K562 (cell line): ENCODE results near the gene SHC1. TPM values are rescaled to one million over a fixed set of nuclear protein-coding genes. Genes with fewer than 3 reads are reported as not detected.

Source experiments
- CBX1 ChIP-seq: sonication (generic); IDR thresholded peaks from 2 replicates; pipeline ENCODE4 v1.6.1; 2016; ENCODE audit warnings: antibody characterized with exemption, low read depth, mild to moderate bottlenecking
- CBX8 ChIP-seq: fragments of 200-600 bp; sonication (generic); IDR thresholded peaks from 2 replicates; pipeline ENCODE4 v1.6.1; 2012; ENCODE audit warnings: borderline replicate concordance, mixed run types, low read depth, mild to moderate bottlenecking, moderate library complexity, mixed read lengths, low read length, control low read depth, inconsistent platforms; ENCODE audit not compliant: poor library complexity, severe bottlenecking; ENCODE audit errors: extremely low read depth
- FIP1L1 ChIP-seq: fragments of 200-400 bp; formaldehyde crosslinking; IDR thresholded peaks from 2 replicates; pipeline ENCODE4 v1.6.1; 2018; ENCODE audit warnings: mild to moderate bottlenecking, low read depth, low read length; ENCODE audit not compliant: poor library complexity, severe bottlenecking
- FOXJ3 ChIP-seq: sonication (generic); formaldehyde crosslinking; IDR thresholded peaks from 2 replicates; pipeline ENCODE4 v1.4.0; 2020; ENCODE audit warnings: mild to moderate bottlenecking, missing genetic modification reagents
- HMGN3 ChIP-seq: IDR thresholded peaks from 2 replicates; pipeline ENCODE4 v1.6.1; 2011; ENCODE audit warnings: borderline replicate concordance, low read depth, mild to moderate bottlenecking, mixed read lengths, low read length; ENCODE audit not compliant: insufficient read length; ENCODE audit errors: extremely low read depth
- MCM5 ChIP-seq: fragments of 450-650 bp; IDR thresholded peaks from 2 replicates; pipeline ENCODE4 v1.6.1; 2016; ENCODE audit warnings: low read depth
- NFATC3 ChIP-seq: fragments of 450-650 bp; IDR thresholded peaks from 2 replicates; pipeline ENCODE4 v1.6.1; 2017; ENCODE audit warnings: mild to moderate bottlenecking
- NONO ChIP-seq, 2 experiments: fragments of 200-400 bp in 1 of 2; fragments of 450-650 bp in 1 of 2; formaldehyde crosslinking in 1 of 2; IDR thresholded peaks; 2 replicates each; pipeline ENCODE4 v1.6.1; 2017; ENCODE audit warnings: low read depth in 2 of 2, mild to moderate bottlenecking in 2 of 2, moderate library complexity in 2 of 2, low read length in 1 of 2
- PHTF2 ChIP-seq: fragments of 250-450 bp; sonication (Bioruptor Pico); IDR thresholded peaks from 2 replicates; pipeline ENCODE4 v1.5.0; 2021; ENCODE audit warnings: mild to moderate bottlenecking
- RAD51 ChIP-seq: fragments of 450-650 bp; IDR thresholded peaks from 2 replicates; pipeline ENCODE4 v1.7.1; 2016; ENCODE audit warnings: low read depth, mild to moderate bottlenecking, borderline replicate concordance
- RHOXF2B ChIP-seq: fragments of 250-450 bp; sonication (Bioruptor Pico); conservative IDR thresholded peaks from 2 replicates; pipeline ENCODE4 v1.5.1; 2021
- SMAD3 ChIP-seq: fragments of 450-650 bp; formaldehyde crosslinking; conservative IDR thresholded peaks from 2 replicates; pipeline ENCODE4 v1.4.0; 2020; ENCODE audit warnings: mild to moderate bottlenecking
- SRSF1 ChIP-seq: fragments of 200-400 bp; formaldehyde crosslinking; IDR thresholded peaks from 2 replicates; pipeline ENCODE4 v1.6.1; 2017; ENCODE audit warnings: mild to moderate bottlenecking, low read depth, low read length, moderate library complexity
- STAG1 ChIP-seq: sonication (generic); formaldehyde crosslinking; IDR thresholded peaks from 2 replicates; pipeline ENCODE4 v1.5.0; 2020; ENCODE audit warnings: missing genetic modification reagents, borderline replicate concordance
- TEAD2 ChIP-seq: fragments of 450-650 bp; IDR thresholded peaks from 2 replicates; pipeline ENCODE4 v1.6.1; 2016; ENCODE audit warnings: missing genetic modification characterization, control low read depth, missing compliant biosample characterization
- ZKSCAN1 ChIP-seq: fragments of 150-350 bp; IDR thresholded peaks from 2 replicates; pipeline ENCODE4 v1.6.1; 2016; ENCODE audit warnings: low read depth, low read length
- ZNF174 ChIP-seq: fragments of 250-450 bp; sonication (Bioruptor Pico); IDR thresholded peaks from 2 replicates; pipeline ENCODE4 v1.4.0; 2020; ENCODE audit warnings: mild to moderate bottlenecking
- ZNF584 ChIP-seq: fragments of 200-800 bp; sonication (Bioruptor generic); IDR thresholded peaks from 2 replicates; pipeline ENCODE4 v1.6.1; 2016; ENCODE audit warnings: low read depth, mild to moderate bottlenecking, missing genetic modification characterization, missing compliant biosample characterization
- ZNF589 ChIP-seq: fragments of 200-800 bp; sonication (Bioruptor generic); IDR thresholded peaks from 2 replicates; pipeline ENCODE4 v1.6.1; 2016; ENCODE audit warnings: low read depth, missing genetic modification characterization, missing compliant biosample characterization
- polyA plus RNA-seq, 8 experiments: library from polyadenylated mRNA; depleted of rRNA in 4 of 8; stranded (reverse) in 5 of 8; unstranded in 3 of 8; fragments of >200 nt; fragmentation: Nextera tagmentation in 2 of 8; fragmentation: Illumina TruSeq in 1 of 8; extraction: Ambion mirVana in 2 of 8; extraction: Trizol in 1 of 8; gene quantifications; 2 replicates each; pipeline versions ENCODE4 v1.2.1 to v1.2.3, GENCODE V29; 2011 to 2014; ENCODE audit warnings: inconsistent platforms in 1 of 8, missing spikeins in 1 of 8
- total RNA-seq, 7 experiments: library from RNA; depleted of rRNA in 6 of 7; stranded (reverse); fragments of >200 nt in 6 of 7; fragmentation: Illumina TruSeq in 2 of 7; extraction: Trizol in 2 of 7; gene quantifications; 2 replicates each; pipeline versions ENCODE4 v1.2.1 to v1.2.3, GENCODE V29; 2011 to 2021; ENCODE audit warnings: low replicate concordance in 1 of 7
- TF ChIP-seq, protein P1 (sequence below), 3 experiments: fragments of 200-800 bp in 1 of 3; sonication (Bioruptor generic) in 1 of 3; sonication (generic) in 1 of 3; formaldehyde crosslinking in 1 of 3; IDR thresholded peaks; 2 replicates each; pipeline versions ENCODE4 v1.6.1 to v1.8.0; 2016 to 2022; ENCODE audit warnings: mild to moderate bottlenecking in 2 of 3, missing compliant biosample characterization in 2 of 3, missing genetic modification characterization in 2 of 3, missing genetic modification reagents in 1 of 3
- TF ChIP-seq, protein P2 (sequence below), 2 experiments: IDR thresholded peaks; 2 replicates each; pipeline ENCODE4 v1.6.1; 2011; ENCODE audit warnings: borderline replicate concordance in 1 of 2, control low read depth in 1 of 2, low read depth in 1 of 2, low read length in 1 of 2, mild to moderate bottlenecking in 1 of 2, mixed read lengths in 1 of 2, moderate library complexity in 1 of 2; ENCODE audit not compliant: insufficient read depth in 1 of 2, insufficient read length in 1 of 2, poor library complexity in 1 of 2, severe bottlenecking in 1 of 2; ENCODE audit errors: extremely low read depth in 1 of 2
- TF ChIP-seq, protein P3 (sequence below): fragments of 450-650 bp; IDR thresholded peaks from 2 replicates; pipeline ENCODE4 v1.6.1; 2018; ENCODE audit warnings: mild to moderate bottlenecking, low read depth; ENCODE audit not compliant: partially characterized antibody
- TF ChIP-seq, protein P4 (sequence below): sonication (generic); formaldehyde crosslinking; IDR thresholded peaks from 2 replicates; pipeline ENCODE4 v1.5.0; 2020; ENCODE audit warnings: missing genetic modification reagents

Gene SHC1
- total and polyA plus RNA-seq, 9 of the 15 experiments (the other 6 are each of a cell fraction or from before 2014, with no cell fraction given), result 4.1 to 113 (median 51.9) TPM

DNA sequence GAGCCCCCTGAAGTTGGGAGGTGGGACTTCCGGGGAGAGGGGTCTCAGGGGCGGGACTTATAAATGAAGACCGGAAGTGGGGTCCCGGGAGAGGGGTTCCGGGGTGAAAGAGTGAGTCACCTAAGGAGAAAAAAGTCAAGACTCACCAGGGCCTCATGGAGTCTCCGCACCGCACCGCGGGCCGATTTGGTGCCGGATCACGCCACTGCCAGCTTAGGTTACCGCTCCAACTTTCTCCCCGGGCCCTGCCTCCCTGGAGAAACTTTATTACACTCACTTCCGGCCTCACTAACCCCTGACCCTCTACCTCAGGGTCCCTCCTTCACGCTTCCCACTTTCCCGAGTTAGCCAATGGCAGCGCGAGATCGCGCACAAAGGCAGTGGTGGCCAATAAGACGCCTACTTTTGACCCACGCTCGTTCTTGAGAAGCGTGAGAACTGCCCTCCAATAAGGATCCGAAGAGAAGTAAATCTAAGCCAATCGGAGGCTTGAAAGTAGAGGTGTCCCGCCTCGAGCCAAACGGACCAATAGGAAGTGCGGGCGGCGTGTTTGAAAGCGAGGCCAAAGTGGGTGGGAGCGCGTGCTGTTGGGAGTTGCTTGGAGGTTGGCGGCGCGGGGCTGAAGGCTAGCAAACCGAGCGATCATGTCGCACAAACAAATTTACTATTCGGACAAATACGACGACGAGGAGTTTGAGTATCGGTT lies 3.7 kb upstream of the SHC1 start, which contains the start of gene CKS1B (continued):
- TF ChIP-seq, protein P1, sequence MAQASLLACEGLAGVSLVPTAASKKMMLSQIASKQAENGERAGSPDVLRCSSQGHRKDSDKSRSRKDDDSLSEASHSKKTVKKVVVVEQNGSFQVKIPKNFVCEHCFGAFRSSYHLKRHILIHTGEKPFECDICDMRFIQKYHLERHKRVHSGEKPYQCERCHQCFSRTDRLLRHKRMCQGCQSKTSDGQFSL (CRISPR knock-in tag; IDR thresholded peaks at IDR 0.05), result peak; percentile 41; the same call in 1 of the 2 replicates
- TF ChIP-seq, protein P1 (tag; IDR thresholded peaks at IDR 0.05), result no peak
- TF ChIP-seq, protein P2, sequence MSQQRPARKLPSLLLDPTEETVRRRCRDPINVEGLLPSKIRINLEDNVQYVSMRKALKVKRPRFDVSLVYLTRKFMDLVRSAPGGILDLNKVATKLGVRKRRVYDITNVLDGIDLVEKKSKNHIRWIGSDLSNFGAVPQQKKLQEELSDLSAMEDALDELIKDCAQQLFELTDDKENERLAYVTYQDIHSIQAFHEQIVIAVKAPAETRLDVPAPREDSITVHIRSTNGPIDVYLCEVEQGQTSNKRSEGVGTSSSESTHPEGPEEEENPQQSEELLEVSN (IDR thresholded peaks at IDR 0.05; ENCODE audit: borderline replicate concordance in 1 of 2, extremely low read depth in 1 of 2, insufficient read depth in 1 of 2, insufficient read length in 1 of 2, low read depth in 1 of 2, low read length in 1 of 2, poor library complexity in 1 of 2, severe bottlenecking in 1 of 2), result peak; percentile 93 to 95
- TF ChIP-seq, protein P3, sequence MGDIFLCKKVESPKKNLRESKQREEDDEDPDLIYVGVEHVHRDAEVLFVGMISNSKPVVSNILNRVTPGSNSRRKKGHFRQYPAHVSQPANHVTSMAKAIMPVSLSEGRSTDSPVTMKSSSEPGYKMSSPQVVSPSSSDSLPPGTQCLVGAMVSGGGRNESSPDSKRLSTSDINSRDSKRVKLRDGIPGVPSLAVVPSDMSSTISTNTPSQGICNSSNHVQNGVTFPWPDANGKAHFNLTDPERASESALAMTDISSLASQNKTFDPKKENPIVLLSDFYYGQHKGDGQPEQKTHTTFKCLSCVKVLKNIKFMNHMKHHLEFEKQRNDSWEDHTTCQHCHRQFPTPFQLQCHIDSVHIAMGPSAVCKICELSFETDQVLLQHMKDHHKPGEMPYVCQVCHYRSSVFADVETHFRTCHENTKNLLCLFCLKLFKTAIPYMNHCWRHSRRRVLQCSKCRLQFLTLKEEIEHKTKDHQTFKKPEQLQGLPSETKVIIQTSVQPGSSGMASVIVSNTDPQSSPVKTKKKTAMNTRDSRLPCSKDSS, result no peak
- TF ChIP-seq STAG1, result no peak
- no peak for TF ChIP-seq ZNF584 (CRISPR knock-in tag)
- no peak for TF ChIP-seq RHOXF2B (CRISPR knock-in tag)
- TF ChIP-seq NFATC3, result no peak
- TF ChIP-seq RAD51, result no peak
- TF ChIP-seq FIP1L1, result no peak
- no peak for TF ChIP-seq ZNF174 (CRISPR knock-in tag)
- TF ChIP-seq CBX1, result no peak
- no peak for TF ChIP-seq NONO (IDR thresholded peaks at IDR 0.05; ENCODE audit: low read depth in 2 of 2, low read length in 1 of 2)
- TF ChIP-seq TEAD2 (tag), result no peak
- TF ChIP-seq MCM5, result no peak
- no peak for TF ChIP-seq SMAD3 (CRISPR knock-in tag)
- TF ChIP-seq ZKSCAN1, result no peak
- TF ChIP-seq ZNF589, result no peak
- TF ChIP-seq FOXJ3 (CRISPR knock-in tag), result no peak
- TF ChIP-seq, protein P4, sequence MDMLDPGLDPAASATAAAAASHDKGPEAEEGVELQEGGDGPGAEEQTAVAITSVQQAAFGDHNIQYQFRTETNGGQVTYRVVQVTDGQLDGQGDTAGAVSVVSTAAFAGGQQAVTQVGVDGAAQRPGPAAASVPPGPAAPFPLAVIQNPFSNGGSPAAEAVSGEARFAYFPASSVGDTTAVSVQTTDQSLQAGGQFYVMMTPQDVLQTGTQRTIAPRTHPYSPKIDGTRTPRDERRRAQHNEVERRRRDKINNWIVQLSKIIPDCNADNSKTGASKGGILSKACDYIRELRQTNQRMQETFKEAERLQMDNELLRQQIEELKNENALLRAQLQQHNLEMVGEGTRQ (CRISPR knock-in tag), result no peak
- TF ChIP-seq SRSF1, result no peak
- no peak for TF ChIP-seq HMGN3
- TF ChIP-seq PHTF2, result no peak
- TF ChIP-seq CBX8, result no peak
